ENCODE data around the gene SLITRK4. TPM values are rescaled to one million over a fixed set of nuclear protein-coding genes. Genes with fewer than 3 reads are reported as not detected.

SLITRK4 gene
- total RNA-seq (2016; rRNA removed; fragmentation: Illumina TruSeq; extraction: Trizol) = not detected in 2 replicates
- total RNA-seq (2016; cell fraction: cytosol; rRNA removed; fragmentation: Illumina TruSeq; extraction: Trizol; ENCODE audit: low read depth) = not detected in 2 replicates
- not detected in 2 replicates for total RNA-seq (2016; cell fraction: insoluble cytoplasmic fraction; rRNA removed; fragmentation: Illumina TruSeq; extraction: Trizol)
- not detected in 2 replicates for total RNA-seq (2016; cell fraction: membrane; rRNA removed; fragmentation: Illumina TruSeq; extraction: Trizol)
- total RNA-seq (2016; cell fraction: nucleus; rRNA removed; fragmentation: Illumina TruSeq; extraction: Trizol) = not detected in 2 replicates
- not detected in 2 replicates for polyA plus RNA-seq (2011; rRNA removed)
- not detected in 2 replicates for polyA plus RNA-seq (2011; cell fraction: cytosol; rRNA removed)
- polyA plus RNA-seq (2011; cell fraction: nucleus; rRNA removed) = not detected in 2 replicates
- polyA plus RNA-seq (2012) = not detected in 2 replicates
- not detected in 2 replicates for polyA plus RNA-seq (2016; cell fraction: cytosol; fragmentation: Illumina TruSeq; extraction: Trizol; ENCODE audit: low read depth)
- polyA plus RNA-seq (2016; cell fraction: insoluble cytoplasmic fraction; fragmentation: Illumina TruSeq; extraction: Trizol; ENCODE audit: low read depth) = not detected in 2 replicates
- polyA plus RNA-seq (2016; cell fraction: membrane; fragmentation: Illumina TruSeq; extraction: Trizol; ENCODE audit: low read depth) = not detected in 2 replicates
- not detected in 2 replicates for polyA plus RNA-seq (2016; cell fraction: nucleus; fragmentation: Illumina TruSeq; extraction: Trizol; ENCODE audit: insufficient read depth, low read depth)
- polyA minus RNA-seq (2011; rRNA and poly(A)+ RNA removed; ENCODE audit: low replicate concordance) = 7.2 TPM in 1 of 2 replicates, not detected in the other
- polyA minus RNA-seq (2011; cell fraction: cytosol; rRNA and poly(A)+ RNA removed) = 0.10 TPM in 1 of 2 replicates, not detected in the other
- not detected in 2 replicates for polyA minus RNA-seq (2011; cell fraction: nucleus; rRNA and poly(A)+ RNA removed)
- not detected for Bru-seq, nascent RNA
- not detected for BruChase-seq, experiment 1, labeled RNA remaining after a 6-hour chase
- BruChase-seq, experiment 2, labeled RNA remaining after a 2-hour chase = not detected
- long read RNA-seq, experiment 1 = 0 reads
- long read RNA-seq, experiment 2 = 0 reads

- FAIRE-seq (no peak), DNase-seq (ENCODE audit: low spot score) (no peak), ATAC-seq (no peak)
- no peak within 1 kb of the TSS for H3K4me3 ChIP-seq (replicated peaks in 1 of 3; ENCODE audit: insufficient read depth in 1 of 3, low read depth in 2 of 3, low read length in 3 of 3)
- 58% methylated on average over 9 of the region's 10 CpGs for WGBS (ENCODE audit: low lambda C conversion rate)
- H4K20me1 ChIP-seq (ENCODE audit: insufficient read depth, low read length) = no peaks in the 10 kb centered on the region
- H3K79me2 ChIP-seq (ENCODE audit: insufficient read depth, low read length) = no peaks in the 10 kb centered on the region
- BruUV-seq (replicated peaks) = no TSS peak
- in situ Hi-C loops (cut with HindIII; ENCODE audit: extremely low pct_ligation_motif_present, low pct_unique_long_range_greater_than_20kb) (no loop called here), intact Hi-C loops (cut with micrococcal nuclease; ENCODE audit: unreplicated experiment) (no loop called here)
- H3K36me3 ChIP-seq (replicated peaks in 1 of 2; ENCODE audit: control insufficient read depth in 1 of 2, insufficient read depth in 2 of 2, low read length in 2 of 2) = no peaks in the 10 kb centered on the region
- TF ChIP-seq JUND (CRISPR knock-in tag; IDR thresholded peaks at IDR 0.05) = no peak
- H3K9me3 ChIP-seq (ENCODE audit: low read length) = peaks cover 4% of the 10 kb centered on the region; the same call in 1 of the 2 replicates
- no peak within 1 kb of the TSS for H3K27ac ChIP-seq (ENCODE audit: extremely low read length, insufficient read depth, low read length)
- H3K4me2 ChIP-seq (ENCODE audit: low read depth, low read length) = no peak within 1 kb of the TSS
- POLR2A ChIA-PET = no interaction called here
- H3K27me3 ChIP-seq (ENCODE audit: control insufficient read depth in 1 of 2, insufficient read depth in 2 of 2, low read length in 2 of 2) = no peaks in the 10 kb centered on the region
- H3K4me1 ChIP-seq (ENCODE audit: insufficient read depth, low read length) = no peaks in the 10 kb centered on the region
- no peak within 1 kb of the TSS for H3K9ac ChIP-seq (ENCODE audit: insufficient read depth, low read depth, low read length)
- H2AFZ ChIP-seq (ENCODE audit: low read length) = no peak within 1 kb of the TSS
- CTCF ChIA-PET (ENCODE audit: low intra/inter-chr PET ratio, low total read pairs) = no interaction called here
Measured at GRCh38 chrX:143635915-143636314, at the start of gene SLITRK4. TSS of gene SLITRK4 (minus strand) at chrX:143636101. CDS start at chrX:143631108, 4,993 bp downstream.

GRCh38 chrX:143683486-143683885 is 47.6 kb upstream of the SLITRK4 start:
- CTCF ChIA-PET (ENCODE audit: low intra/inter-chr PET ratio, low total read pairs) = no interaction called here
- Histone ChIP-seq H4K20me1 (ENCODE audit: insufficient read depth, low read length) (no peaks in the 10 kb centered on the region), H3K79me2 (ENCODE audit: insufficient read depth, low read length) (no peaks in the 10 kb centered on the region), H2AFZ (ENCODE audit: low read length) (no peak overlapping the region), H3K4me1 (ENCODE audit: insufficient read depth, low read length) (no peaks in the 10 kb centered on the region), H3K27ac (ENCODE audit: extremely low read length, insufficient read depth, low read length) (no peak overlapping the region), H3K27me3 (ENCODE audit: control insufficient read depth in 1 of 2, insufficient read depth in 2 of 2, low read length in 2 of 2) (no peaks in the 10 kb centered on the region), H3K4me2 (ENCODE audit: low read depth, low read length) (no peak overlapping the region), H3K9ac (ENCODE audit: insufficient read depth, low read depth, low read length) (no peak overlapping the region), H3K36me3 (replicated peaks in 1 of 2; ENCODE audit: control insufficient read depth in 1 of 2, insufficient read depth in 2 of 2, low read length in 2 of 2) (no peaks in the 10 kb centered on the region), H3K9me3 (ENCODE audit: low read length) (no peaks in the 10 kb centered on the region), H3K4me3 (replicated peaks in 1 of 3; ENCODE audit: insufficient read depth in 1 of 3, low read depth in 2 of 3, low read length in 3 of 3) (no peak overlapping the region)
- intact Hi-C loops (cut with micrococcal nuclease; ENCODE audit: unreplicated experiment) = no loop called here
- no peak for FAIRE-seq
- ATAC-seq = no peak
- POLR2A ChIA-PET = no interaction called here
- BruUV-seq (replicated peaks) = no TSS peak
- in situ Hi-C loops (cut with HindIII; ENCODE audit: extremely low pct_ligation_motif_present, low pct_unique_long_range_greater_than_20kb) = no loop called here
- WGBS (ENCODE audit: low lambda C conversion rate) = 8% methylated on average over 3 of the region's 3 CpGs
- DNase-seq (ENCODE audit: low spot score) = no peak
- no peak for TF ChIP-seq THAP7 (CRISPR knock-in tag; IDR thresholded peaks at IDR 0.05)
- no peak for TF ChIP-seq MYC (CRISPR knock-in tag; IDR thresholded peaks at IDR 0.05; ENCODE audit: borderline replicate concordance)
- TF ChIP-seq PCBP1 (IDR thresholded peaks at IDR 0.05; ENCODE audit: borderline replicate concordance, low read depth, low read length) = no peak
- TF ChIP-seq ZNF746 (CRISPR knock-in tag; IDR thresholded peaks at IDR 0.05) = no peak
- TF ChIP-seq E2F5 (CRISPR knock-in tag; conservative IDR thresholded peaks at IDR 0.05) = no peak
- TF ChIP-seq ETS1 (CRISPR knock-in tag; IDR thresholded peaks at IDR 0.05) = no peak
- TF ChIP-seq SP2 (CRISPR knock-in tag; IDR thresholded peaks at IDR 0.05) = no peak
- TF ChIP-seq TBX3 (IDR thresholded peaks at IDR 0.05; ENCODE audit: borderline replicate concordance) = no peak
- no peak for TF ChIP-seq SIX4 (CRISPR knock-in tag; IDR thresholded peaks at IDR 0.05)
- TF ChIP-seq ZNF335 (CRISPR knock-in tag; IDR thresholded peaks at IDR 0.05) = no peak

Measured in HepG2 (cell line).